Measurements from ENCODE around the gene PBX3. TPM values are rescaled to one million over a fixed set of nuclear protein-coding genes. Genes with fewer than 3 reads are reported as not detected.

Gene PBX3
- total RNA-seq, 1 experiment from 2014 or later, result 7.7 TPM

GRCh38 chr9:125911861-125912644 is 164.9 kb downstream of the PBX3 start:
- H3K27me3 Mint-ChIP-seq (ENCODE audit: insufficient read depth, unreplicated experiment), result no peaks in the 10 kb centered on the region
- POLR2A ChIA-PET, result no interaction called here
- intact Hi-C loops (cut with micrococcal nuclease; ENCODE audit: unreplicated experiment), result no loop called here
- no peaks in the 10 kb centered on the region for H3K4me1 ChIP-seq
- H3K4me3 Mint-ChIP-seq (ENCODE audit: unreplicated experiment), result no peak overlapping the region
- H3K27ac Mint-ChIP-seq (ENCODE audit: unreplicated experiment), result no peak overlapping the region
- CTCF ChIA-PET, result no interaction called here
- H3K27me3 ChIP-seq (replicated peaks; ENCODE audit: control insufficient read depth, insufficient read depth, low read length), result no peaks in the 10 kb centered on the region
- no peak for TF ChIP-seq CTCF (IDR thresholded peaks at IDR 0.05; ENCODE audit: insufficient read depth in 1 of 2, low read depth in 1 of 2, low read length in 1 of 2, severe bottlenecking in 1 of 2, unreplicated experiment in 1 of 2)
- no peak overlapping the region for H3K4me3 ChIP-seq (ENCODE audit: low read depth, low read length)
- H3K36me3 Mint-ChIP-seq (ENCODE audit: insufficient read depth, unreplicated experiment), result no peaks in the 10 kb centered on the region
- no peaks in the 10 kb centered on the region for H3K4me1 Mint-ChIP-seq (ENCODE audit: low read depth, unreplicated experiment)
- no TSS peak for BruUV-seq (replicated peaks)
- DNase-seq, result no peak
- H3K9me3 ChIP-seq, result no peaks in the 10 kb centered on the region
- H3K36me3 ChIP-seq (ENCODE audit: control insufficient read depth, insufficient read depth, low read length), result no peaks in the 10 kb centered on the region
- H3K9me3 Mint-ChIP-seq (ENCODE audit: unreplicated experiment), result no peaks in the 10 kb centered on the region

GRCh38 chr9:125912667-125913066 is 165.5 kb downstream of the PBX3 start:
- Mint-ChIP-seq H3K27ac (ENCODE audit: unreplicated experiment) (no peak overlapping the region), H3K9me3 (ENCODE audit: unreplicated experiment) (no peaks in the 10 kb centered on the region), H3K4me3 (ENCODE audit: unreplicated experiment) (no peak overlapping the region), H3K4me1 (ENCODE audit: low read depth, unreplicated experiment) (no peaks in the 10 kb centered on the region), H3K36me3 (ENCODE audit: insufficient read depth, unreplicated experiment) (no peaks in the 10 kb centered on the region), H3K27me3 (ENCODE audit: insufficient read depth, unreplicated experiment) (no peaks in the 10 kb centered on the region)
- CTCF ChIA-PET, result no interaction called here
- no peak overlapping the region for H3K4me3 ChIP-seq (ENCODE audit: low read depth, low read length)
- H3K36me3 ChIP-seq (ENCODE audit: control insufficient read depth, insufficient read depth, low read length), result no peaks in the 10 kb centered on the region
- TF ChIP-seq CTCF (IDR thresholded peaks at IDR 0.05; ENCODE audit: insufficient read depth in 1 of 2, low read depth in 1 of 2, low read length in 1 of 2, severe bottlenecking in 1 of 2, unreplicated experiment in 1 of 2), result no peak
- POLR2A ChIA-PET, result no interaction called here
- no peak for DNase-seq
- BruUV-seq (replicated peaks), result no TSS peak
- H3K9me3 ChIP-seq, result no peaks in the 10 kb centered on the region
- no peaks in the 10 kb centered on the region for H3K27me3 ChIP-seq (replicated peaks; ENCODE audit: control insufficient read depth, insufficient read depth, low read length)
- no peaks in the 10 kb centered on the region for H3K4me1 ChIP-seq
- intact Hi-C loops (cut with micrococcal nuclease; ENCODE audit: unreplicated experiment), result no loop called here

- ChIA-PET POLR2A (no interaction called here), CTCF (no interaction called here)
- no peaks in the 10 kb centered on the region for H3K27me3 ChIP-seq (replicated peaks; ENCODE audit: control insufficient read depth, insufficient read depth, low read length)
- intact Hi-C loops (cut with micrococcal nuclease; ENCODE audit: unreplicated experiment), result no loop called here
- Mint-ChIP-seq H3K9me3 (ENCODE audit: unreplicated experiment) (no peaks in the 10 kb centered on the region), H3K36me3 (ENCODE audit: insufficient read depth, unreplicated experiment) (no peaks in the 10 kb centered on the region), H3K4me3 (ENCODE audit: unreplicated experiment) (no peak overlapping the region), H3K4me1 (ENCODE audit: low read depth, unreplicated experiment) (no peaks in the 10 kb centered on the region), H3K27ac (ENCODE audit: unreplicated experiment) (no peak overlapping the region), H3K27me3 (ENCODE audit: insufficient read depth, unreplicated experiment) (no peaks in the 10 kb centered on the region)
- H3K4me3 ChIP-seq (ENCODE audit: low read depth, low read length), result no peak overlapping the region
- no peaks in the 10 kb centered on the region for H3K36me3 ChIP-seq (ENCODE audit: control insufficient read depth, insufficient read depth, low read length)
- TF ChIP-seq CTCF (IDR thresholded peaks at IDR 0.05; ENCODE audit: insufficient read depth in 1 of 2, low read depth in 1 of 2, low read length in 1 of 2, severe bottlenecking in 1 of 2, unreplicated experiment in 1 of 2), result no peak
- no TSS peak for BruUV-seq (replicated peaks)
- H3K9me3 ChIP-seq, result no peaks in the 10 kb centered on the region
- H3K4me1 ChIP-seq, result no peaks in the 10 kb centered on the region
- DNase-seq, result no peak
Observed at GRCh38 chr9:125913551-125913950, 166.4 kb downstream of the PBX3 start.

Measured in Caco-2 (cell line).